HG03159 (cell line): ENCODE measurements around the gene PCCA.
"Not testable (repeated sequence)": the region's sequence is repeated elsewhere in the genome, so short reads cannot be mapped to it uniquely, and the experiment has no call there.

Source experiments
- ATAC-seq: cut with Tn5 transposase; IDR thresholded peaks from one replicate; pipeline ENCODE4 v1.9.1; 2021; ENCODE audit warnings: mild to moderate bottlenecking, moderate library complexity; ENCODE audit not compliant: unreplicated experiment

Gene PCCA

GRCh38 chr13:100301418-100301817, 212.5 kb downstream of the PCCA start:
- ATAC-seq: no peak

- no peak for ATAC-seq
Measured at GRCh38 chr13:100302391-100302790, 213.5 kb downstream of the PCCA start.

GRCh38 chr13:100304229-100304628, 215.3 kb downstream of the PCCA start:
- ATAC-seq: no peak

GRCh38 chr13:100305398-100305797, 216.5 kb downstream of the PCCA start:
- ATAC-seq: no peak

GRCh38 chr13:100306030-100306429, 217.1 kb downstream of the PCCA start:
- ATAC-seq: no peak

- ATAC-seq: no peak
Measured at GRCh38 chr13:100306434-100306999, 217.6 kb downstream of the PCCA start.

- no peak for ATAC-seq
Measured at GRCh38 chr13:100314132-100314910, 225.4 kb downstream of the PCCA start.

- no peak for ATAC-seq
Measured at GRCh38 chr13:100315522-100315921, 226.6 kb downstream of the PCCA start.

- not testable (repeated sequence) for ATAC-seq
Measured at GRCh38 chr13:100318473-100318872, 229.6 kb downstream of the PCCA start.

- ATAC-seq: no peak
Measured at GRCh38 chr13:100323937-100324336, 235.0 kb downstream of the PCCA start.

GRCh38 chr13:100330662-100331061, 241.8 kb downstream of the PCCA start:
- no peak for ATAC-seq

GRCh38 chr13:100333141-100333540, 244.2 kb downstream of the PCCA start:
- no peak for ATAC-seq

GRCh38 chr13:100334214-100334613, 245.3 kb downstream of the PCCA start:
- peak; percentile 77 for ATAC-seq

- no peak for ATAC-seq
Measured at GRCh38 chr13:100336795-100337516, 248.1 kb downstream of the PCCA start.

GRCh38 chr13:100338275-100338674, 249.4 kb downstream of the PCCA start:
- ATAC-seq: no peak

- ATAC-seq: no peak
Measured at GRCh38 chr13:100339411-100339940, 250.6 kb downstream of the PCCA start.

- ATAC-seq: no peak
Measured at GRCh38 chr13:100340865-100341264, 252.0 kb downstream of the PCCA start.

- no peak for ATAC-seq
Measured at GRCh38 chr13:100341327-100341726, 252.4 kb downstream of the PCCA start.

GRCh38 chr13:100344544-100344943, 255.7 kb downstream of the PCCA start:
- ATAC-seq: no peak

- ATAC-seq: no peak
Measured at GRCh38 chr13:100347968-100348367, 259.1 kb downstream of the PCCA start.

- no peak for ATAC-seq
Measured at GRCh38 chr13:100349594-100349993, 260.7 kb downstream of the PCCA start.

- ATAC-seq: no peak
Measured at GRCh38 chr13:100350601-100351000, 261.7 kb downstream of the PCCA start.
